BLaER1 (cell line): ENCODE measurements around the gene MFSD1.
A peak's percentile ranks its signal among the peaks of the same experiment; 100 is the strongest.

Source experiments
- H3K27ac ChIP-seq: shearing (Covaris generic); formaldehyde crosslinking; 2 replicates; pipeline ENCODE4 v1.8.1; 2022
- H3K27me3 ChIP-seq: shearing (Covaris generic); formaldehyde crosslinking; 2 replicates; pipeline ENCODE4 v1.8.1; 2022
- H3K36me3 ChIP-seq: shearing (Covaris generic); formaldehyde crosslinking; 2 replicates; pipeline ENCODE4 v1.8.1; 2022
- H3K4me1 ChIP-seq: shearing (Covaris generic); formaldehyde crosslinking; 2 replicates; pipeline ENCODE4 v1.8.1; 2022
- H3K4me2 ChIP-seq: shearing (Covaris generic); formaldehyde crosslinking; 2 replicates; pipeline ENCODE4 v1.8.1; 2022
- H3K4me3 ChIP-seq: shearing (Covaris generic); formaldehyde crosslinking; 2 replicates; pipeline ENCODE4 v1.8.1; 2022
- H3K9ac ChIP-seq: shearing (Covaris generic); formaldehyde crosslinking; 2 replicates; pipeline ENCODE4 v1.8.1; 2022
- H3K9me3 ChIP-seq: shearing (Covaris generic); formaldehyde crosslinking; 2 replicates; pipeline ENCODE4 v1.8.1; 2022
- H4K20me1 ChIP-seq: shearing (Covaris generic); formaldehyde crosslinking; 2 replicates; pipeline ENCODE4 v1.8.1; 2022
- Cebpa-rat ChIP-seq: shearing (Covaris generic); IDR thresholded peaks from 2 replicates; pipeline ENCODE4 v1.8.1; 2022

Gene MFSD1

DNA sequence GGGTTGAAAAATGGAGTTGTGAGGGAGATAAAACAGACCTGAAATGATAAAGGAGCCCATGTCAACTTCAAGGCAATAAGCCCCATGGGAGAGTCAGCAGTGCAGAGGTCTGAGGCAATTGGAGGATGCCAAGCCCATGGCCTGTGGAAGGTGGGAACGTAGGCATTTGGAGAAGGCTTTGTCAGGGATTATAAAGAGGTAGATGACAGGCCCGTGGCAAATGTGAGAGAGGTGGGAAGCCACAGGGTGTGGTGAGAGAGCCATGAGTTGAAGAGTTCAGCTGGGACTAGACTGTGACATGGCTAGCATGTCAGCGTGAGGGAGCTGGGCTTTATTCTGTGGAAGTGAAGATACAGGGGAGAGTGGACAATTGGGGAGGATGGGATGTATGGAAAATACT lies 35.4 kb downstream of the MFSD1 start:
- Histone ChIP-seq H3K4me1 (peaks cover under 1% of the 10 kb centered on the region; the same call in 1 of the 2 replicates), H3K27ac (no peak overlapping the region), H4K20me1 (no peaks in the 10 kb centered on the region), H3K4me3 (no peak overlapping the region), H3K9me3 (no peaks in the 10 kb centered on the region), H3K9ac (no peak overlapping the region), H3K36me3 (0 out of 2 replicates have a peak, but pooled peaks cover 5% of the 10 kb centered on the region), H3K27me3 (no peaks in the 10 kb centered on the region), H3K4me2 (no peak overlapping the region)
- TF ChIP-seq Cebpa-rat = no peak

DNA sequence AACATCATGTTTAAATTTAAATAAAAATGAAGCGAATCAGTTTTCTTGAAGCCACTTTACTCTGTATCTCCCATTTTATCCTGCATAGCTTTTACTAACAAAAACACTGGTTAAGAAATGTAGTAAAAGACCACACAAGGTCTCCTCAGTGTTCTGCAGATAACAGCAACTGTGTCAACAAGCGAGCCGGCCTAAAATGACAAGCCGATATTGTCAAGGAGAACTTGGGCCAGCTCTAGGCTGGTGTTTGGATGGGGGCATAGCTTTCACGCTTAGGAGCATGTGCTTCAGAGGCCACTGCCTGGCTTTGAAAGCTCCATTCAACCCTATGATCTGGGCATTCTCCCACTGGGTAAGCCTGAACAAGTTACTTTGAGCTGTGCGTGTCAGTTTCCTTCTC lies 38.1 kb downstream of the MFSD1 start:
- TF ChIP-seq Cebpa-rat = no peak
- H3K27ac ChIP-seq = no peak overlapping the region
- H3K9me3 ChIP-seq = no peaks in the 10 kb centered on the region
- H3K27me3 ChIP-seq = no peaks in the 10 kb centered on the region
- peaks cover 16% of the 10 kb centered on the region for H3K4me1 ChIP-seq
- H4K20me1 ChIP-seq = no peaks in the 10 kb centered on the region
- H3K36me3 ChIP-seq = no peaks in the 10 kb centered on the region
- no peak overlapping the region for H3K9ac ChIP-seq
- no peak overlapping the region for H3K4me3 ChIP-seq
- no peak overlapping the region for H3K4me2 ChIP-seq

DNA sequence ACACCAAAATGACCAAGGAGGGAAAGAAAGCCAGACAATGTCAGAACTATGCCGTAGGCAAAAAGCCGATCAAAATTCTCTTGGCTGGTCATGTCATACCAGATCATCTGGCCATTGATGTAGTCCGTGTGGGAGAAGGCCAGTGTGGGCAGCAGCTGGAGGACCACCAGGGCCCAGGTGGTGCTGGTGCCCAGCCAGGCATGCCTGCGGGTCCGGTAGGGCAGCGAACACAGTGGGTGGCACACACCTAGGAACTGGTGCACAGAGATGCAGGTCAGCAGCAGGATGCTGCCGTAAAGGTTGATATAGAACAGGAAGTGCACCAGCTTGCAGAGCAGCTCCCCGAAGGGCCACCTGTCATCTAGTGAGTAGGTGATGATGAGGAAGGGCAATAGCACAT lies 39.5 kb downstream of the MFSD1 start:
- Histone ChIP-seq H4K20me1 (no peaks in the 10 kb centered on the region), H3K36me3 (no peaks in the 10 kb centered on the region), H3K9me3 (no peaks in the 10 kb centered on the region), H3K4me1 (peaks cover 16% of the 10 kb centered on the region), H3K4me2 (no peak overlapping the region), H3K4me3 (no peak overlapping the region), H3K27me3 (no peaks in the 10 kb centered on the region), H3K27ac (no peak overlapping the region), H3K9ac (no peak overlapping the region)
- no peak for TF ChIP-seq Cebpa-rat

DNA sequence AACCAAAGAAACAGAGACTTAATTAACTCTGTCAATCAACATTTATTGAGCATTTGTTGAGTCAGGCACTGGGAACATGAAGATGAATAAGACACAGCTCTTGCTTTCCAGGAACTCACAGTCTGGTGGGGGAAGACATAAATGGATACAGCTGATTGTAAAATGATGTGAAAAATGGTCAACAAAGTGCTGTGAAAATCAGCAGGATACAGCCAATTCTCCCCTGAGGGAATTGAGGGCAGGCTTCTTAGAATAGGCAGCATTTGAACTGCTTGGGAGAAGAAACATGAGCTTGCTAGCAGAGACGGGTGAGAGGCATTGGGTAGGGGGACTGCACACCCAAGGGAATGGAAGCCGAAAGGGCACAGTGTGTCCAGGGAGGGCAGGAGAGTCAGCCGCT lies 41.1 kb downstream of the MFSD1 start:
- no peak for TF ChIP-seq Cebpa-rat
- Histone ChIP-seq H3K4me2 (peak overlapping the region; percentile 39), H3K4me3 (no peak overlapping the region)

DNA sequence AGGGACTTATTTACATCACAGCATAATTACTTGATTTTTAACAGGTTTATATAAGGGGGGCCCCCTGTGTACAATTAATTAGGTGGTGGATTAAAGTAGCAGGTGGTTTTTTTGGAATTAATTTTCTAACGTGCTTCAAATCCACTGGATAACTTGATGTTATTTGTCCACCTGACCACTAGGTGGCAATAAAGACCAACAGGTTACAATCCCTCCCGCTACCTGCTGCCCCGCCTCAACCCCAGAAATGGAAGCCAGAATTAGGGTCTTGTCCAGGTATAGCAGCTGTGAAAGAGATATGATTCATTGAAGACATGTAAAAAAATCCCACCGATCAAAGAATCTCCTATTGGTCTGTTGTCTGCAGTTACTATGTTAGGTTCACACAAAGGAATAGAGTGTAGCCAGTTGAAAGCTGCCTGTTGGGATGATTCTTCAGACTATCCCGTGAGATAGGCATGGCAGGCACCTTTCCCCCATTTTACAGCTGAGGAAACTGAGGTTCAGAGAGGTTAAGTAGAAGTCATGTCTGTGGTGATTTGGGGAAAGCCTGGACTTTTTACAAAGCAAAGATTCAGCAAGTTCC lies 44.0 kb downstream of the MFSD1 start:
- Histone ChIP-seq H3K4me2 (no peak overlapping the region), H3K9me3 (no peaks in the 10 kb centered on the region), H4K20me1 (no peaks in the 10 kb centered on the region), H3K4me1 (peaks cover 25% of the 10 kb centered on the region), H3K36me3 (no peaks in the 10 kb centered on the region), H3K4me3 (no peak overlapping the region), H3K9ac (no peak overlapping the region), H3K27me3 (no peaks in the 10 kb centered on the region), H3K27ac (no peak overlapping the region)
- no peak for TF ChIP-seq Cebpa-rat

More for the DNA sequence above, 41.1 kb downstream of the MFSD1 start:
- Histone ChIP-seq H4K20me1 (no peaks in the 10 kb centered on the region), H3K9me3 (no peaks in the 10 kb centered on the region), H3K36me3 (no peaks in the 10 kb centered on the region), H3K4me1 (peaks cover 23% of the 10 kb centered on the region), H3K27me3 (no peaks in the 10 kb centered on the region), H3K9ac (no peak overlapping the region), H3K27ac (no peak overlapping the region)

DNA sequence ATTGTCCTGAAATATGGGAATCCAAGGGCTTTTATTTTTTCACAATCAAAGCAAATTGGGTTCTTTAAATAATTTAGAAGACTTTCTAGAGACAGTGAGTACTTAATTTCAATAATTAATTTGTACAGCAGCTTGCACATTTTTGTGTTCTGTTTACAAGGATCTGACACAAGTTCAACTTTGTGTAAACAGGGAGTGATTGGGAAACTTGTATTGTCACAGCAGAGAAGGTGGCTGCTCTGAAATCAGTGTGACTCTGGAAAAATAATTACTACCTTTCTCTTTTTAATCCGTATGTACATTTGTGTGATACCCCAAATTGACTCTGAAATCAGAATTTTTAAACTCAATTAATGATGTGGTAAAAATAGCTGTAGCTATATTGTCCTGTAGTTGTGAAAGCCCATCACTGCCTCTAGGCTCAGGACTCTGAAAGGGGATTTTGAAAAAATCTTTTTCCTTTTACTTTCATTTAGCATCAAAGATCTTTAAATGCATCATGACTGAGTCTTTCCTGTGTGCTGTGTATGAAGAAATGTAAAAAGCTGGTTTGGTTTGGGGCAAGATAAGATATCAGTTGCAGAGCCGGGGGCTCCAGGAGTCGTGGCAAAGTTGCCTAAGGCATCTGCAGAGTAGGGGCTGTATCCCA lies 45.1 kb downstream of the MFSD1 start:
- Histone ChIP-seq H3K9ac (no peak overlapping the region), H3K27ac (no peak overlapping the region), H3K9me3 (no peaks in the 10 kb centered on the region), H3K27me3 (no peaks in the 10 kb centered on the region), H3K4me3 (no peak overlapping the region), H4K20me1 (no peaks in the 10 kb centered on the region), H3K4me1 (peaks cover 25% of the 10 kb centered on the region), H3K4me2 (no peak overlapping the region; the same call in 1 of the 2 replicates), H3K36me3 (no peaks in the 10 kb centered on the region)
- TF ChIP-seq Cebpa-rat = no peak

DNA sequence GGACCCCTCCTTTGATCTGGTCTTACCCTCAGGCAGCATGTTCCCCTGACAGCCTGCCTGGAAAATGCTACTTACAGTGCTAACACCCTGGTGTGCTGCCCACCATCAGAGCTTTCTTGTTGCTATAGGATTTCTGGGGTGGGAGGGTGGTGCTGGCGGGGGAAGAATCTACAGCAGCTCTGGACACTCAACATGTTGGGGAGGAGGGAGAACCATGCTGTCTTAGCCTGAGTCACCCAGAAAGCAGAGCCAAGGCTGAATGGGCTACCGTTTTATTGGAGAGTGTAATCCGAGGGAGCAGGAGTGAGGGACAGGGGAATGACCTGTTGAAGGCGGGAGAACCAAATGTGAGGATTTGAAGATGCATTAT lies 45.6 kb downstream of the MFSD1 start:
- Histone ChIP-seq H3K27me3 (no peaks in the 10 kb centered on the region), H3K27ac (no peak overlapping the region), H3K4me3 (no peak overlapping the region), H3K9me3 (no peaks in the 10 kb centered on the region), H3K4me1 (peaks cover 22% of the 10 kb centered on the region), H3K4me2 (peak overlapping the region; percentile 39), H3K36me3 (no peaks in the 10 kb centered on the region), H4K20me1 (no peaks in the 10 kb centered on the region), H3K9ac (no peak overlapping the region)
- TF ChIP-seq Cebpa-rat = no peak

DNA sequence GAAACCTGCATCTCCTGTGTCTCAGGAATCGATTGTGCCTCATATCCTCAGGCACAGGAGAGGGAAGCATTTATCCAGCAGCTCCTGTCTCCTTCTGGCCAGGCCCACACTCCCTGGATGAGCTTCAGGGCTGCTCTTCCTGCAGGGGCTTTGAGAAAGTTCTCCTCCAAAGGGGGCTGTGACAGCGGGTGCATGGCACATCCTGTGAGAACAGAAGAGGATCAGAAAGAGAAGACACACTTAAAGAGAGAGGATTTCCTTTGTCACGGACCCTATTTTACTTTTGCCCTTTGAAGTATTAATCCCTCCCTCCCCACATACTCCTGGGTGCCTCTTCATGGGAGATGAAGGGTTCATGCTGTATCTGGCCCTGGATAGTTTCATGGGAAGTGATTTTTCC lies 46.0 kb downstream of the MFSD1 start:
- Histone ChIP-seq H3K9me3 (no peaks in the 10 kb centered on the region), H3K27me3 (no peaks in the 10 kb centered on the region), H3K4me1 (peaks cover 18% of the 10 kb centered on the region), H3K4me2 (peak overlapping the region; percentile 39), H3K9ac (no peak overlapping the region), H3K4me3 (no peak overlapping the region), H4K20me1 (no peaks in the 10 kb centered on the region), H3K36me3 (no peaks in the 10 kb centered on the region), H3K27ac (no peak overlapping the region)
- TF ChIP-seq Cebpa-rat = no peak

DNA sequence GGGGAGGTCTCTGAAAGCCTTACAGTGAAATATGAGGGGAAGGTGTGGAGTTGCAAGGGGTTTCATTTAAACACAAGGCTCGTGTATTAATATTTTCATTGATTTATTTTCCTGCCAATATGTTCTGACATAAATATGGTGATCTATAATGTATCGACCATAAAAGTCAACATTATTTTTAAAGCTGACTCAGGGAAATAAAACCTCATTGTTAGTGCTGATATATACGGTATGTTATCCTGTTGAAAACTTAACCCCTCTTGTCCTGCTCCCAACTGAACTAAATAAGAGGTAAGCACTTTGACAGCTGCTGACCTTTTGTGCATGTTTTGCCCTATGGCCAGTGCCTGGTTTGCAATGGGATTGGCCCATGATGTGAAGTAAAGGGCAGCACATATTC lies 47.9 kb downstream of the MFSD1 start:
- Histone ChIP-seq H3K27me3 (no peaks in the 10 kb centered on the region), H3K4me3 (no peak overlapping the region), H3K36me3 (no peaks in the 10 kb centered on the region), H3K27ac (no peak overlapping the region), H3K9me3 (no peaks in the 10 kb centered on the region), H3K4me1 (peaks cover 9% of the 10 kb centered on the region), H3K9ac (no peak overlapping the region), H3K4me2 (no peak overlapping the region), H4K20me1 (no peaks in the 10 kb centered on the region)
- no peak for TF ChIP-seq Cebpa-rat

DNA sequence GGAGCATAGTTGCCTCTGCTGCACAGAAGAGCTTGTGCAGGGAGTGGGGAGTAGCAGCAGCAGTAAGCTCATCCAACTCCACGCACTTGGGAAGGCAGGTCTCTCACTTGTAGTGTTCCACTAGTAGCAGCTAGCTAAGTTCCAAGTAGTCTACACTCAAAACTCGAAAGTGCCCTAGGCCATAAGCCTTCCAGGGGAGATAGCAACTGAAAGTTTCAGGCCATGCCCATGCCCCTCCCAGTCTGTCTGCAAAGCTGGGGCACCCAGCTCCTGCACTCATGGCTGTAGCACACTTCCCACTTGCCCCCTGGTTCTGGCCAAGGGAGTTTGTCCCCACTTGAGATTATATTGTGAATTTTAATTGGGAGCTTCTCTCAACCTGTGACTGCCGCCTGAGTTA lies 57.5 kb downstream of the MFSD1 start:
- H3K4me2 ChIP-seq = no peak overlapping the region
- no peaks in the 10 kb centered on the region for H4K20me1 ChIP-seq
- peaks cover 12% of the 10 kb centered on the region for H3K9me3 ChIP-seq
- no peak overlapping the region for H3K9ac ChIP-seq
- no peak overlapping the region for H3K4me3 ChIP-seq
- no peak for TF ChIP-seq Cebpa-rat
- no peaks in the 10 kb centered on the region for H3K27me3 ChIP-seq
- H3K27ac ChIP-seq = no peak overlapping the region
- no peaks in the 10 kb centered on the region for H3K4me1 ChIP-seq
- H3K36me3 ChIP-seq = no peaks in the 10 kb centered on the region
